ENCODE data around the gene SLCO1B1.
"Not testable (repeated sequence)": the region's sequence is repeated elsewhere in the genome, so short reads cannot be mapped to it uniquely, and the experiment has no call there.

- TF ChIP-seq CTCF, POLR2A (IDR thresholded peaks at IDR 0.05): not testable (repeated sequence)
Observed at GRCh38 chr12:21149861-21150260, 18.9 kb downstream of the SLCO1B1 start.

All from heart left ventricle (tissue), 13 donors.